ENCODE measurements around the gene DHDDS. TPM values are rescaled to one million over a fixed set of nuclear protein-coding genes. Genes with fewer than 3 reads are reported as not detected.

DHDDS gene
- total RNA-seq, 2 experiments from 2014 or later, result 33.3 to 36.9 TPM

DNA sequence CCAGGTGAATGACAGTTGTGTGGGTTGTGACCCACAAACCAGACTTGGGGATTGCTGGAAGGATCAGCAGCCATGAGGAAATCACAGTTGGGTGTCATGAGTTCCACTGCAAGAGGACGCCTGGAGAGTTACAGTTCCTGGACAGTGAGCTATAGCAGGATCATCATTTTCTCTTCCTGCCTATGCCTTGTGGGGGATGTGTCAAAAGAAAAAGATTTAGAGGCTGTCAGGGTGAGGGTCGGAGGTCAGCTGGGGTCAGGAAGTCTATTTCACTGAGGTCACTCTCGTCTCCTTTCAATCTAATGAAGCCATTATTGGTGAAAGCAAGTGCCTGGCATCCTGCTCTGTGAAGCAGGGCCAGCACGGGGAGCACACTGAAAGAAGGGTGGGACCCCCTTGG, 28.5 kb upstream of the DHDDS start:
- TF ChIP-seq, protein P1, sequence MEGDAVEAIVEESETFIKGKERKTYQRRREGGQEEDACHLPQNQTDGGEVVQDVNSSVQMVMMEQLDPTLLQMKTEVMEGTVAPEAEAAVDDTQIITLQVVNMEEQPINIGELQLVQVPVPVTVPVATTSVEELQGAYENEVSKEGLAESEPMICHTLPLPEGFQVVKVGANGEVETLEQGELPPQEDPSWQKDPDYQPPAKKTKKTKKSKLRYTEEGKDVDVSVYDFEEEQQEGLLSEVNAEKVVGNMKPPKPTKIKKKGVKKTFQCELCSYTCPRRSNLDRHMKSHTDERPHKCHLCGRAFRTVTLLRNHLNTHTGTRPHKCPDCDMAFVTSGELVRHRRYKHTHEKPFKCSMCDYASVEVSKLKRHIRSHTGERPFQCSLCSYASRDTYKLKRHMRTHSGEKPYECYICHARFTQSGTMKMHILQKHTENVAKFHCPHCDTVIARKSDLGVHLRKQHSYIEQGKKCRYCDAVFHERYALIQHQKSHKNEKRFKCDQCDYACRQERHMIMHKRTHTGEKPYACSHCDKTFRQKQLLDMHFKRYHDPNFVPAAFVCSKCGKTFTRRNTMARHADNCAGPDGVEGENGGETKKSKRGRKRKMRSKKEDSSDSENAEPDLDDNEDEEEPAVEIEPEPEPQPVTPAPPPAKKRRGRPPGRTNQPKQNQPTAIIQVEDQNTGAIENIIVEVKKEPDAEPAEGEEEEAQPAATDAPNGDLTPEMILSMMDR (IDR thresholded peaks at IDR 0.05), result no peak
- Mint-ChIP-seq H3K27ac (no peak overlapping the region), H3K4me1 (ENCODE audit: low read depth) (peaks cover 3% of the 10 kb centered on the region), H3K36me3 (ENCODE audit: low read depth) (no peaks in the 10 kb centered on the region), H3K4me3 (no peak overlapping the region), H3K9me3 (no peaks in the 10 kb centered on the region), H3K27me3 (peaks cover 16% of the 10 kb centered on the region)
- POLR2A ChIA-PET, result interaction anchor here (1.0 kb wide), 1 partner anchor 11 kb away, joined by 3 read pairs; no protein-coding TSS in a partner anchor
- DNase-seq, result no peak
- intact Hi-C loops (cut with micrococcal nuclease), result no loop called here
- CTCF ChIA-PET, result interaction anchor here (3.5 to 4.4 kb wide), 2 partner anchors 14 to 170 kb away, joined by 11 to 31 read pairs; partner anchors contain the start of gene CEP85
- ATAC-seq, result no peak

GRCh38 chr1:26404641-26405040, 27.5 kb upstream of the DHDDS start:
- DNase-seq (no peak), ATAC-seq (no peak)
- Mint-ChIP-seq H3K27ac (no peak overlapping the region), H3K4me1 (ENCODE audit: low read depth) (peaks cover 13% of the 10 kb centered on the region), H3K36me3 (ENCODE audit: low read depth) (no peaks in the 10 kb centered on the region), H3K4me3 (no peak overlapping the region), H3K27me3 (peaks cover 26% of the 10 kb centered on the region), H3K9me3 (no peaks in the 10 kb centered on the region)
- TF ChIP-seq, protein P1 (IDR thresholded peaks at IDR 0.05), result no peak
- CTCF ChIA-PET, result interaction anchor here (0.7 to 4.4 kb wide), 4 partner anchors 8 to 171 kb away, joined by 3 to 31 read pairs (median 8); partner anchors contain the start of gene CEP85
- intact Hi-C loops (cut with micrococcal nuclease), result no loop called here
- POLR2A ChIA-PET, result no interaction called here

DNA sequence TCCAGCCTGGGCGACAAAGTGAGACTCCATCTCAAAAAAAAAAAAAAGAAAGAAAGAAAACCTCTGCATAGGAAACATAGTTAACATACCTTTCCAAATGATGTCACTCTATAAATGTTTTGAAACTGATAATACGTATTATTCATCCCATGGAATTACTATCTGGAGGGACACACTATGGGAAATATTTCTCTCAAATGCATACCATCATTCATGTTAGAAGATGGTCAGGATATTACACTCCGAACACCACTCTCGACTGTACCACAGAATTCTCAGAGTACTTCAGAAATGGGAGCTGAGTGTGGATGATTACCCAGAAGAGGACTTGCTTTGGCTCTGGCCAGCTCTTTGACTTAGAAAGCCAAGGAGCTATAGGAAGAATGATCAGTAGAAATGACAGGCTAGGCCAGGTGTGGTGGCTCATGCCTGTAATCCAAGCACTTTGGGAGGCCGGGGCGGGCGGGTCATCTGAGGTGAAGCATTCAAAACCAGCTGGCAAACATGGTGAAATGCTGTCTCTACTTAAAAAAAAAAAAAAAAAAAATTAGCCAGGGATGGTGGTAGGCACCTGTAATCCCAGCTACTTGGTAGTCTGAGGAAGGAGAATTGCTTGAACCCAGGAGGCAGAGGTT, 26.7 kb upstream of the DHDDS start:
- TF ChIP-seq, protein P1 (IDR thresholded peaks at IDR 0.05), result no peak
- DNase-seq (no peak), ATAC-seq (no peak)
- intact Hi-C loops (cut with micrococcal nuclease), result no loop called here
- POLR2A ChIA-PET, result interaction anchor here (0.8 to 1.0 kb wide), 2 partner anchors 84 to 118 kb away, joined by 3 read pairs; no protein-coding TSS in a partner anchor
- Mint-ChIP-seq H3K27me3 (peaks cover 31% of the 10 kb centered on the region), H3K9me3 (no peaks in the 10 kb centered on the region), H3K27ac (no peak overlapping the region), H3K4me1 (ENCODE audit: low read depth) (peaks cover 15% of the 10 kb centered on the region), H3K4me3 (no peak overlapping the region), H3K36me3 (ENCODE audit: low read depth) (no peaks in the 10 kb centered on the region)
- CTCF ChIA-PET, result interaction anchor here (0.6 to 4.4 kb wide), 7 partner anchors 8 to 171 kb away, joined by 3 to 31 read pairs (median 5); partner anchors contain the start of gene CEP85

DNA sequence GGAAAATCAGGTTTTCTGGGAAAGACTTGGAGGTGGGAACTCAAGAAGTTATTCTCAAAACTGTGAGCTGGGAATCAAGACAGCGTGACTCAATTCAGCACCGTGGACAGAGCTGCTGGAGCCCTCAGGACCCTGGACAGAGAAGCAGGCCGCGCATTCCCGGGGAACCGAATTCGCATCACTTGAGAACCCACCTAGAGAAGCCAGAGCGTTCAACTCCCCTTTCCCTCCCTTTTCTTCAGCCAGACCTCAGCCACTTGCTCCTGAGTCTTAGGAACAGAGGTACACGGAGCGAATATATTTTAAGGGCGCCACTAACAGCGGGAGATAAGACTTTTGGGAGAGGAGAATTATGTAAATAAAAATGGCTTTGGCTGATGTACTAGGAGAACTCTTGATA, 23.5 kb upstream of the DHDDS start:
- ATAC-seq (peak; percentile 92), DNase-seq (peak; percentile 78)
- intact Hi-C loops (cut with micrococcal nuclease), result no loop called here
- Mint-ChIP-seq H3K27me3 (peaks cover 54% of the 10 kb centered on the region), H3K27ac (no peak overlapping the region), H3K36me3 (ENCODE audit: low read depth) (no peaks in the 10 kb centered on the region), H3K9me3 (no peaks in the 10 kb centered on the region), H3K4me1 (ENCODE audit: low read depth) (peaks cover 23% of the 10 kb centered on the region), H3K4me3 (no peak overlapping the region)
- TF ChIP-seq, protein P1 (IDR thresholded peaks at IDR 0.05), result no peak
- CTCF ChIA-PET, result interaction anchor here (1.0 kb wide), 1 partner anchor 8 kb away, joined by 12 read pairs; no protein-coding TSS in a partner anchor
- POLR2A ChIA-PET, result no interaction called here

DNA sequence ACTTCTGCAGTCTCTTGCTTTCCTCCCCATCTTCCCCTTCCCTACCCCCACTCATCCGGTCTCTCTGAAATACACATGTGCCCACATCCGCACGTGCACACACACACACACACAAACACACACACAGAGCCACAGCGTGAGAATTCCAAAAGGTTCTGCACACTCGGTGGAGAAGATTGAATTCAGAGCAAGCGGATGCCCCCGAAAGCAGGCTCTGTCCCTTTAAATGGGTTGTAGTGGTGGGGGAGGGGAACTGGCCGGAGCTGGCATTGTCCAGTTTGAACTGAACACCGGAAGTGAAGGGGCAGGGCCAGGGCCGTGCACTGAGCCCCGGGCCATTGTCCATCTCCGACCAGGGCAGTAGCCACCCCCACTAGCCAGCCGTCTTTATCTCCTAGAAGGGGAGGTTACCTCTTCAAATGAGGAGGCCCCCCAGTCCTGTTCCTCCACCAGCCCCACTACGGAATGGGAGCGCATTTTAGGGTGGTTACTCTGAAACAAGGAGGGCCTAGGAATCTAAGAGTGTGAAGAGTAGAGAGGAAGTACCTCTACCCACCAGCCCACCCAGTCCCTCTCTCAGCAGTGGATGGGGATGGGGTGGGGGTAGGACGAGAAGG, 22.8 kb upstream of the DHDDS start:
- Mint-ChIP-seq H3K4me3 (no peak overlapping the region), H3K36me3 (ENCODE audit: low read depth) (no peaks in the 10 kb centered on the region), H3K27me3 (peaks cover 50% of the 10 kb centered on the region), H3K4me1 (ENCODE audit: low read depth) (peaks cover 23% of the 10 kb centered on the region), H3K27ac (no peak overlapping the region), H3K9me3 (no peaks in the 10 kb centered on the region)
- DNase-seq, result no peak
- TF ChIP-seq, protein P1 (IDR thresholded peaks at IDR 0.05), result no peak
- CTCF ChIA-PET, result interaction anchor here (0.6 to 1.2 kb wide), 3 partner anchors 11 to 45 kb away, joined by 3 to 4 read pairs (median 4); no protein-coding TSS in a partner anchor
- no peak for ATAC-seq
- intact Hi-C loops (cut with micrococcal nuclease), result no loop called here
- POLR2A ChIA-PET, result no interaction called here
